Neural progenitor cell (in vitro differentiated cells): ENCODE measurements around the gene TEX14. TPM values are rescaled to one million over a fixed set of nuclear protein-coding genes. Genes with fewer than 3 reads are reported as not detected.
A peak's percentile ranks its signal among the peaks of the same experiment; 100 is the strongest.

Source experiments
- DNase-seq: peaks from one replicate; pipeline ENCODE4 v3.0.0-alpha.2; 2016; ENCODE audit warnings: low spot score
- H2AFZ ChIP-seq: fragments of 200-600 bp; sonication (generic); replicated peaks from 2 replicates; pipeline ENCODE4 v1.6.1; 2016; ENCODE audit warnings: antibody characterized with exemption
- H3F3A ChIP-seq: fragments of 200-600 bp; sonication (generic); 2 replicates; pipeline ENCODE4 v1.6.1; 2016; ENCODE audit warnings: antibody characterized with exemption, low read depth
- H3K27ac ChIP-seq: fragments of 200-600 bp; sonication (generic); 2 replicates; pipeline ENCODE4 v1.5.1; 2016; ENCODE audit warnings: mild to moderate bottlenecking
- H3K27me3 ChIP-seq: fragments of 200-600 bp; sonication (generic); 2 replicates; pipeline ENCODE4 v1.6.1; 2016; ENCODE audit warnings: mild to moderate bottlenecking, moderate library complexity
- H3K36me3 ChIP-seq: fragments of 200-600 bp; sonication (generic); 2 replicates; pipeline ENCODE4 v1.5.1; 2016
- H3K4me1 ChIP-seq: fragments of 200-600 bp; sonication (generic); 2 replicates; pipeline ENCODE4 v1.6.1; 2016; ENCODE audit warnings: mixed run types
- H3K4me2 ChIP-seq: fragments of 200-600 bp; sonication (generic); 2 replicates; pipeline ENCODE4 v1.6.1; 2016
- H3K4me3 ChIP-seq: fragments of 200-600 bp; sonication (generic); 2 replicates; pipeline ENCODE4 v1.5.1; 2016
- H3K79me2 ChIP-seq: fragments of 200-600 bp; sonication (generic); 2 replicates; pipeline ENCODE4 v1.6.1; 2016; ENCODE audit warnings: low read depth
- H3K9ac ChIP-seq: fragments of 200-600 bp; sonication (generic); 2 replicates; pipeline ENCODE4 v1.6.1; 2016
- H3K9me3 ChIP-seq: fragments of 200-600 bp; sonication (generic); 2 replicates; pipeline ENCODE4 v1.5.1; 2016; ENCODE audit warnings: low read depth
- H4K20me1 ChIP-seq: fragments of 200-600 bp; sonication (generic); 2 replicates; pipeline ENCODE4 v1.6.1; 2016; ENCODE audit warnings: low read depth
- H3K27ac Mint-ChIP-seq: 3 replicates; pipeline ENCODE4 v1.8.0; 2021; ENCODE audit warnings: mixed read lengths
- H3K27me3 Mint-ChIP-seq: 2 replicates; pipeline ENCODE4 v1.8.0; 2022; ENCODE audit warnings: low read depth, mild to moderate bottlenecking, inconsistent platforms, moderate library complexity, mixed read lengths; ENCODE audit not compliant: insufficient read depth
- H3K36me3 Mint-ChIP-seq: 3 replicates; pipeline ENCODE4 v1.8.0; 2021; ENCODE audit warnings: mixed read lengths
- H3K4me1 Mint-ChIP-seq: 3 replicates; pipeline ENCODE4 v1.8.0; 2021; ENCODE audit warnings: mixed read lengths
- H3K4me3 Mint-ChIP-seq: 3 replicates; pipeline ENCODE4 v1.8.0; 2021; ENCODE audit warnings: mild to moderate bottlenecking, moderate library complexity, mixed read lengths
- H3K9me3 Mint-ChIP-seq: 3 replicates; pipeline ENCODE4 v1.8.0; 2020; ENCODE audit warnings: mixed read lengths
- EZH2 ChIP-seq: fragments of 200-600 bp; sonication (generic); IDR thresholded peaks from 2 replicates; pipeline ENCODE4 v1.6.1; 2017; ENCODE audit warnings: antibody characterized with exemption, mild to moderate bottlenecking, moderate library complexity
- EZH2phosphoT487 ChIP-seq: fragments of 200-600 bp; sonication (generic); IDR thresholded peaks from 2 replicates; pipeline ENCODE4 v1.6.1; 2017; ENCODE audit warnings: antibody characterized with exemption
- total RNA-seq: library from RNA; depleted of rRNA; stranded (reverse); fragments of >200 nt; gene quantifications from 2 replicates; pipeline ENCODE4 v1.2.3, GENCODE V29; 2015; ENCODE audit warnings: low replicate concordance
- TF ChIP-seq, protein P1 (sequence below): fragments of 200-600 bp; sonication (generic); IDR thresholded peaks from 2 replicates; pipeline ENCODE4 v1.5.1; 2017; ENCODE audit warnings: antibody characterized with exemption, mild to moderate bottlenecking

TEX14 gene, protein sequence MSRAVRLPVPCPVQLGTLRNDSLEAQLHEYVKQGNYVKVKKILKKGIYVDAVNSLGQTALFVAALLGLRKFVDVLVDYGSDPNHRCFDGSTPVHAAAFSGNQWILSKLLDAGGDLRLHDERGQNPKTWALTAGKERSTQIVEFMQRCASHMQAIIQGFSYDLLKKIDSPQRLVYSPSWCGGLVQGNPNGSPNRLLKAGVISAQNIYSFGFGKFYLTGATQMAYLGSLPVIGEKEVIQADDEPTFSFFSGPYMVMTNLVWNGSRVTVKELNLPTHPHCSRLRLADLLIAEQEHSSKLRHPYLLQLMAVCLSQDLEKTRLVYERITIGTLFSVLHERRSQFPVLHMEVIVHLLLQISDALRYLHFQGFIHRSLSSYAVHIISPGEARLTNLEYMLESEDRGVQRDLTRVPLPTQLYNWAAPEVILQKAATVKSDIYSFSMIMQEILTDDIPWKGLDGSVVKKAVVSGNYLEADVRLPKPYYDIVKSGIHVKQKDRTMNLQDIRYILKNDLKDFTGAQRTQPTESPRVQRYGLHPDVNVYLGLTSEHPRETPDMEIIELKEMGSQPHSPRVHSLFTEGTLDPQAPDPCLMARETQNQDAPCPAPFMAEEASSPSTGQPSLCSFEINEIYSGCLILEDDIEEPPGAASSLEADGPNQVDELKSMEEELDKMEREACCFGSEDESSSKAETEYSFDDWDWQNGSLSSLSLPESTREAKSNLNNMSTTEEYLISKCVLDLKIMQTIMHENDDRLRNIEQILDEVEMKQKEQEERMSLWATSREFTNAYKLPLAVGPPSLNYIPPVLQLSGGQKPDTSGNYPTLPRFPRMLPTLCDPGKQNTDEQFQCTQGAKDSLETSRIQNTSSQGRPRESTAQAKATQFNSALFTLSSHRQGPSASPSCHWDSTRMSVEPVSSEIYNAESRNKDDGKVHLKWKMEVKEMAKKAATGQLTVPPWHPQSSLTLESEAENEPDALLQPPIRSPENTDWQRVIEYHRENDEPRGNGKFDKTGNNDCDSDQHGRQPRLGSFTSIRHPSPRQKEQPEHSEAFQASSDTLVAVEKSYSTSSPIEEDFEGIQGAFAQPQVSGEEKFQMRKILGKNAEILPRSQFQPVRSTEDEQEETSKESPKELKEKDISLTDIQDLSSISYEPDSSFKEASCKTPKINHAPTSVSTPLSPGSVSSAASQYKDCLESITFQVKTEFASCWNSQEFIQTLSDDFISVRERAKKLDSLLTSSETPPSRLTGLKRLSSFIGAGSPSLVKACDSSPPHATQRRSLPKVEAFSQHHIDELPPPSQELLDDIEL (N-terminal part only)
- total RNA-seq = 0.09 and 1.4 TPM in 2 replicates

DNA sequence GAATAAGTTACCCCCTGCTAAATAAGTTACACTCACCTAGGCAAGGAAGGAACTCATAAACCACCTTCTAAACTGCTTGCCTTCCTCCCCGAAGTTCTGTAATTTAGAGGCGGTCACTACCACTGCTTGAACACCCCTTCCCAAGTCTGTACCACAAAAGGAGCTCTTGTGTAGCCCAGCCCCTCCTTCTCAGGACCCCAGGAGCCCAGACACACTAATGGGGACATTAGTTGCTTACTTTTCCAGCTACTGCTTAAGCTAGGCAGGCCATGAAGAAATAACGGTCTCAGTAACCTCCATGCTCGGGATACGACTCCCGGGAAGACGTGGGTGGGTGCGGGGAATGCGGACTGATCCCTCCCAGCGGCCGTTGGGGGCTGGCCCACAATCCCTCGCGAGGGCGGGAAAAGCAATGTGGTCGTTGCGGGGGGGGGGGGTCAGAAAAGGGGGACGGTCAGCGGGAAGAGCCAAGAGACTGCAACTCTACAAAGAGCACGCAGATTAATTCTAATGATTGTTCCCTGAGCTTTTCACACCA, at the start of gene TEX14:
TEX14 (minus strand) TSS at position 345 of the 538 bp plus-strand sequence. CDS start 40,044 bp downstream, outside the sequence.
- H3K4me1 Mint-ChIP-seq = peaks cover 15% of the 10 kb centered on the region
- Histone ChIP-seq H2AFZ (peak within 1 kb of the TSS; percentile 82), H3K4me2 (peak within 1 kb of the TSS; percentile 76), H4K20me1 (no peaks in the 10 kb centered on the region), H3F3A (no peaks in the 10 kb centered on the region), H3K9me3 (no peaks in the 10 kb centered on the region), H3K79me2 (peaks cover 18% of the 10 kb centered on the region), H3K27me3 (no peaks in the 10 kb centered on the region), H3K27ac (no peak within 1 kb of the TSS), H3K4me3 (peak within 1 kb of the TSS; percentile 35), H3K4me1 (peaks cover 14% of the 10 kb centered on the region), H3K9ac (no peak within 1 kb of the TSS), H3K36me3 (no peaks in the 10 kb centered on the region)
- H3K9me3 Mint-ChIP-seq = no peaks in the 10 kb centered on the region
- peak within 1 kb of the TSS; percentile 86 for H3K4me3 Mint-ChIP-seq
- peaks cover 3% of the 10 kb centered on the region for H3K27me3 Mint-ChIP-seq
- TF ChIP-seq EZH2 (no peak), EZH2phosphoT487 (no peak)
- TF ChIP-seq, protein P1, sequence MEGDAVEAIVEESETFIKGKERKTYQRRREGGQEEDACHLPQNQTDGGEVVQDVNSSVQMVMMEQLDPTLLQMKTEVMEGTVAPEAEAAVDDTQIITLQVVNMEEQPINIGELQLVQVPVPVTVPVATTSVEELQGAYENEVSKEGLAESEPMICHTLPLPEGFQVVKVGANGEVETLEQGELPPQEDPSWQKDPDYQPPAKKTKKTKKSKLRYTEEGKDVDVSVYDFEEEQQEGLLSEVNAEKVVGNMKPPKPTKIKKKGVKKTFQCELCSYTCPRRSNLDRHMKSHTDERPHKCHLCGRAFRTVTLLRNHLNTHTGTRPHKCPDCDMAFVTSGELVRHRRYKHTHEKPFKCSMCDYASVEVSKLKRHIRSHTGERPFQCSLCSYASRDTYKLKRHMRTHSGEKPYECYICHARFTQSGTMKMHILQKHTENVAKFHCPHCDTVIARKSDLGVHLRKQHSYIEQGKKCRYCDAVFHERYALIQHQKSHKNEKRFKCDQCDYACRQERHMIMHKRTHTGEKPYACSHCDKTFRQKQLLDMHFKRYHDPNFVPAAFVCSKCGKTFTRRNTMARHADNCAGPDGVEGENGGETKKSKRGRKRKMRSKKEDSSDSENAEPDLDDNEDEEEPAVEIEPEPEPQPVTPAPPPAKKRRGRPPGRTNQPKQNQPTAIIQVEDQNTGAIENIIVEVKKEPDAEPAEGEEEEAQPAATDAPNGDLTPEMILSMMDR = no peak
- no peaks in the 10 kb centered on the region for H3K36me3 Mint-ChIP-seq
- peak within 1 kb of the TSS; percentile 91 for H3K27ac Mint-ChIP-seq
- no peak for DNase-seq

DNA sequence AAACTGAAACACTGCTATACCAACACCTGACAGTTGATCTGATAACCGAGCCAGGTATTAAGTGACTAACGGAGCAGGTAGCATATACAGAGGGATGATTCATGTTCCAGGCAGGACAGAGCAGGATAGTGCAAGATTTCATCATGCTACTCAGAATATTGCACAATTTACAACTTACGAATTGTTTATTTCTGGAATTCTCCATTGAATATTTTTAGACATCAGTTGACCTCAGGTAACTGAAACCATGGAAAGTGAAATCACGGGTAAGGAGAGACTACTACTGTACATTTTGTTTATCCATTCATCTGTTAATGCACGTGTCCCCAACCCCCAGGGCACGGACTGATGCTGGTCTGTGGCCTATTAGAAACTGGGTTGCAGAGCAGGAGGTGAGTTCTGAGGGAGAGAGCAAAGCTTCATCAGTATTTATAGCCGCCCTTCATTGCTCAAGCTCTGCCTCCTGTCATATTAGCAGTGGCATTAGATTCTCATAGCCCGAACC, 49.3 kb upstream of the TEX14 start:
- no peaks in the 10 kb centered on the region for H3K79me2 ChIP-seq
- H2AFZ ChIP-seq = no peak overlapping the region
- H3K9ac ChIP-seq = no peak overlapping the region
- H3K27ac Mint-ChIP-seq = no peak overlapping the region
- H3K4me1 ChIP-seq = no peaks in the 10 kb centered on the region
- no peaks in the 10 kb centered on the region for H4K20me1 ChIP-seq
- TF ChIP-seq EZH2 (no peak), EZH2phosphoT487 (no peak)
- TF ChIP-seq, protein P1 = no peak
- H3K4me3 ChIP-seq = no peak overlapping the region
- H3K4me2 ChIP-seq = no peak overlapping the region
- no peaks in the 10 kb centered on the region for H3F3A ChIP-seq
- no peaks in the 10 kb centered on the region for H3K36me3 Mint-ChIP-seq
- H3K27ac ChIP-seq = no peak overlapping the region
- no peaks in the 10 kb centered on the region for H3K27me3 Mint-ChIP-seq
- H3K4me1 Mint-ChIP-seq = no peaks in the 10 kb centered on the region
- DNase-seq = no peak
- H3K27me3 ChIP-seq = no peaks in the 10 kb centered on the region
- H3K9me3 Mint-ChIP-seq = no peaks in the 10 kb centered on the region
- no peak overlapping the region for H3K4me3 Mint-ChIP-seq
- no peaks in the 10 kb centered on the region for H3K9me3 ChIP-seq
- no peaks in the 10 kb centered on the region for H3K36me3 ChIP-seq

DNA sequence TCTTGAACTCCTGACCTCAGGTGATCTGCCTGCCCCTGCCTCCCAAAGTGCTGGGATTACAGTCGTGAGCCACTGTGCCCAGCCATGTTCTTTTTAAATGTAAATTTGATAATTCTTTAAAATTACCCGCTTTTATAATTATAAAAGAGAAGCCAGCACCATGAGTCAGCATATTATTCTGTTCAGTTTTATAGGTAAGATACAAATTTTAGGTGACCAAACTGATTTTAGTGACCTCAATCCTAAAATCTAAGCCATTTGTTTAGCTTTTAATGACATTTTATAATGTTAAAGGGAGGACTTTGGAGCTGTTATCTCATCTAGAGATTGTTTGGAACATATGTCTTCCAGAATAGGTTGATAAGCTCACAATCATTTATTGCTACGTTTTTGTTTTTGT, 43.0 kb upstream of the TEX14 start:
- H3K9me3 ChIP-seq = no peaks in the 10 kb centered on the region
- no peak overlapping the region for H3K27ac Mint-ChIP-seq
- H3K4me1 Mint-ChIP-seq = no peaks in the 10 kb centered on the region
- TF ChIP-seq EZH2 = no peak
- no peak for TF ChIP-seq EZH2phosphoT487
- TF ChIP-seq, protein P1 = no peak
- H3K79me2 ChIP-seq = no peaks in the 10 kb centered on the region
- no peaks in the 10 kb centered on the region for H3K27me3 ChIP-seq
- no peak for DNase-seq
- H3K4me1 ChIP-seq = no peaks in the 10 kb centered on the region
- H3K4me3 Mint-ChIP-seq = no peak overlapping the region
- no peaks in the 10 kb centered on the region for H4K20me1 ChIP-seq
- no peaks in the 10 kb centered on the region for H3K9me3 Mint-ChIP-seq
- peaks cover 2% of the 10 kb centered on the region for H3K27me3 Mint-ChIP-seq
- no peaks in the 10 kb centered on the region for H3F3A ChIP-seq
- no peaks in the 10 kb centered on the region for H3K36me3 Mint-ChIP-seq
- H3K4me2 ChIP-seq = no peak overlapping the region
- no peaks in the 10 kb centered on the region for H3K36me3 ChIP-seq
- H2AFZ ChIP-seq = no peak overlapping the region
- no peak overlapping the region for H3K27ac ChIP-seq
- H3K4me3 ChIP-seq = no peak overlapping the region
- no peak overlapping the region for H3K9ac ChIP-seq
